Measurements from ENCODE around the gene DACT3. TPM values are rescaled to one million over a fixed set of nuclear protein-coding genes. Genes with fewer than 3 reads are reported as not detected.

Gene DACT3
- total and polyA plus RNA-seq, 2 experiments from 2014 or later: 0.78 to 2.6 TPM

- DNase-seq (ENCODE audit: low spot score) (no peak), ATAC-seq (no peak)
- no peaks in the 10 kb centered on the region; the same call in 1 of the 2 replicates for H4K20me1 ChIP-seq (replicated peaks; ENCODE audit: insufficient read depth)
- H3K4me1 Mint-ChIP-seq: no peaks in the 10 kb centered on the region
- no peak overlapping the region for H3K4me3 ChIP-seq
- H3K79me2 ChIP-seq (replicated peaks; ENCODE audit: insufficient read depth): no peaks in the 10 kb centered on the region; the same call in 1 of the 2 replicates
- H3K9me3 Mint-ChIP-seq: no peaks in the 10 kb centered on the region
- TF ChIP-seq REST (IDR thresholded peaks at IDR 0.05; ENCODE audit: unreplicated experiment): no peak
- TF ChIP-seq POLR2AphosphoS5 (IDR thresholded peaks at IDR 0.05; ENCODE audit: low read depth): no peak
- H3K27me3 Mint-ChIP-seq (ENCODE audit: insufficient read depth, low read depth, poor library complexity): no peaks in the 10 kb centered on the region
- peaks cover 81% of the 10 kb centered on the region for H3K36me3 Mint-ChIP-seq (ENCODE audit: low read depth)
- no peak overlapping the region for H3K27ac Mint-ChIP-seq
- no peaks in the 10 kb centered on the region for H3K27me3 ChIP-seq (ENCODE audit: insufficient read depth)
- H3K9me2 ChIP-seq (ENCODE audit: insufficient read depth): no peaks in the 10 kb centered on the region
- no peak overlapping the region for H2AFZ ChIP-seq
- 0 out of 2 replicates have a peak, but pooled peaks cover 2% of the 10 kb centered on the region for H3F3A ChIP-seq (replicated peaks; ENCODE audit: low read depth)
- H3K4me2 ChIP-seq: no peak overlapping the region
- H3K36me3 ChIP-seq (ENCODE audit: insufficient read depth): peaks cover 30% of the 10 kb centered on the region
- H3K4me3 Mint-ChIP-seq: no peak overlapping the region
- no peak overlapping the region for H3K27ac ChIP-seq (ENCODE audit: low read depth)
- no peaks in the 10 kb centered on the region for H3K4me1 ChIP-seq (ENCODE audit: insufficient read depth)
Measured at GRCh38 chr19:46685189-46685588, 24.2 kb upstream of the DACT3 start.

GRCh38 chr19:46678110-46678732 is 17.2 kb upstream of the DACT3 start:
- Histone ChIP-seq H3F3A (replicated peaks; ENCODE audit: low read depth) (0 out of 2 replicates have a peak, but pooled peaks cover 5% of the 10 kb centered on the region), H3K4me3 (no peak overlapping the region), H3K4me1 (ENCODE audit: insufficient read depth) (no peaks in the 10 kb centered on the region), H2AFZ (no peak overlapping the region), H3K27me3 (ENCODE audit: insufficient read depth) (no peaks in the 10 kb centered on the region), H3K79me2 (replicated peaks; ENCODE audit: insufficient read depth) (no peaks in the 10 kb centered on the region; the same call in 1 of the 2 replicates), H3K4me2 (no peak overlapping the region), H4K20me1 (replicated peaks; ENCODE audit: insufficient read depth) (peaks cover 6% of the 10 kb centered on the region; the same call in 1 of the 2 replicates), H3K36me3 (ENCODE audit: insufficient read depth) (peaks cover 3% of the 10 kb centered on the region; the same call in 1 of the 2 replicates), H3K27ac (ENCODE audit: low read depth) (no peak overlapping the region), H3K9me2 (ENCODE audit: insufficient read depth) (no peaks in the 10 kb centered on the region)
- Mint-ChIP-seq H3K36me3 (ENCODE audit: low read depth) (peaks cover 64% of the 10 kb centered on the region), H3K27me3 (ENCODE audit: insufficient read depth, low read depth, poor library complexity) (peaks cover 14% of the 10 kb centered on the region), H3K4me3 (no peak overlapping the region), H3K27ac (peak overlapping the region; percentile 78; the same call in 1 of the 2 replicates), H3K4me1 (peaks cover 8% of the 10 kb centered on the region), H3K9me3 (no peaks in the 10 kb centered on the region)
- ATAC-seq (peak; percentile 84), DNase-seq (ENCODE audit: low spot score) (peak; percentile 89)
- TF ChIP-seq EZH2 (IDR thresholded peaks at IDR 0.05; ENCODE audit: low read depth, unreplicated experiment) (no peak), POLR2AphosphoS5 (IDR thresholded peaks at IDR 0.05; ENCODE audit: low read depth) (no peak), JUNB (IDR thresholded peaks at IDR 0.05; ENCODE audit: unreplicated experiment) (no peak)

Data from GM23338 (cell line).